NCI-H69 (cell line): Measurements from ENCODE around the gene CXorf65.

Experiments
- DNase-seq: peaks from one replicate; lab custom pipeline; 2025; lab: John Stamatoyannopoulos, UW

CXorf65 gene

DNA sequence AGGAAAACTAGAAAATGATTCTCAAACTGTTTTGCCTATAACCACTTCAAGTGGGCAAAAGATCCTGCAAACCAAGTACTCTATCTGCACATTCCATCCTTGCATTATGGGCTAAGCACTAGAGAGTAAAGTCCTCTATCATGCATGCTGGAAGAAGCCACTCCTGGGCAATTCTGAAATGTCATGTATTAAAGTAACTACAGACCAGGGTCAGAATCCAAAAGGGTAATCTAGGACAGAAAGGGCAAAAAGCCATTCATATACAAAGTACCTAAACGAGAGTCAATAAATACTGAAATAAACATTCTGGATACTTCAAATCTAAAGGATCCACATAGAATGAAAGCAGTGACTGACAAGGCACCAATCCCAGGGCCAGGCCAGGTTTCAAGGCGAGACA, 39.5 kb downstream of the CXorf65 start:
- no peak for DNase-seq

- DNase-seq: no peak
Observed at GRCh38 chrX:71060127-71060526, 46.4 kb downstream of the CXorf65 start.

GRCh38 chrX:71057848-71058530, 48.6 kb downstream of the CXorf65 start:
- DNase-seq: no peak

DNA sequence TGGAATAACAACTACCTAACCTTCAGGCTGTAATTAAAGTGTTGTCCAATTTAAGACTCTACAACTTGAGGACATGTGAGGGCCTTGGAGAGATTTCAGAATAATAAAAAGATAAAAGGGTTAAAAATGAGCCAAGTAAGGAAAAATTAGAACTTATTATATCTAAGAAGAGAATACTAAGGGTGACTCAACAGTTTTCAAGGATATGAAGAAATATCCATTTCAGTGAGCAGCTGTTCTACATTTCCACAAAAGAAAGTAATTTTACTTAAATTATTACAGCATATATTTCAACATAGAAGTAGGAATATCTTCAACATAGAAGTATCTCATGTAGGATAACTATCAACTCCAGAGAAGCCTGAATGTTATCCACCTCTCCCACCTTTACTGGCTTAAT, 49.7 kb downstream of the CXorf65 start:
- no peak for DNase-seq
